Neural progenitor cell (in vitro differentiated cells): ENCODE measurements around the gene GLDN.

Experiments used
- CTCF ChIP-seq: fragments of 200-600 bp; sonication (generic); IDR thresholded peaks from 2 replicates; pipeline ENCODE4 v1.5.1; 2017; ENCODE audit warnings: antibody characterized with exemption, mild to moderate bottlenecking
- EZH2 ChIP-seq: fragments of 200-600 bp; sonication (generic); IDR thresholded peaks from 2 replicates; pipeline ENCODE4 v1.6.1; 2017; ENCODE audit warnings: antibody characterized with exemption, mild to moderate bottlenecking, moderate library complexity
- EZH2phosphoT487 ChIP-seq: fragments of 200-600 bp; sonication (generic); IDR thresholded peaks from 2 replicates; pipeline ENCODE4 v1.6.1; 2017; ENCODE audit warnings: antibody characterized with exemption

- TF ChIP-seq CTCF (no peak), EZH2phosphoT487 (no peak), EZH2 (no peak)
These were observed 37.9 kb upstream of the GLDN start for GRCh38 chr15:51303462-51303980.
